Astrocyte of the cerebellum (primary cell): Measurements from ENCODE around the gene MAB21L2.
A peak's percentile ranks its signal among the peaks of the same experiment; 100 is the strongest.
"Not testable (repeated sequence)": the region's sequence is repeated elsewhere in the genome, so short reads cannot be mapped to it uniquely, and the experiment has no call there.

ENCODE experiments used
- DNase-seq: peaks from one replicate; pipeline ENCODE4 v3.0.0-alpha.2; 2011; ENCODE audit warnings: low read depth
- H3K4me3 ChIP-seq: 2 replicates; pipeline ENCODE4 v1.5.1; 2011; ENCODE audit warnings: mild to moderate bottlenecking, low read depth, low read length, moderate library complexity
- CTCF ChIP-seq: IDR thresholded peaks from 2 replicates; pipeline ENCODE4 v1.5.1; 2012; ENCODE audit warnings: low read length, low read depth, moderate library complexity, mild to moderate bottlenecking; ENCODE audit errors: missing control alignments
- in situ Hi-C: cut with HindIII; loops from 2 replicates; pipeline ENCODE4 v1.10.0; 2017; ENCODE audit warnings: low sequenced_read_pairs

MAB21L2 gene

GRCh38 chr4:150543042-150543441, 38.9 kb upstream of the MAB21L2 start:
- in situ Hi-C loops, result no loop called here

GRCh38 chr4:150546286-150546685, 35.7 kb upstream of the MAB21L2 start:
- no peak overlapping the region for H3K4me3 ChIP-seq
- DNase-seq, result no peak
- in situ Hi-C loops, result no loop called here
- TF ChIP-seq CTCF, result no peak

More at GRCh38 chr4:150543042-150543441, 38.9 kb upstream of the MAB21L2 start:
- H3K4me3 ChIP-seq, result no peak overlapping the region
- no peak for DNase-seq
- no peak for TF ChIP-seq CTCF

GRCh38 chr4:150547154-150547838, 34.7 kb upstream of the MAB21L2 start:
- DNase-seq, result no peak
- in situ Hi-C loops, result no loop called here
- no peak overlapping the region for H3K4me3 ChIP-seq
- no peak for TF ChIP-seq CTCF

GRCh38 chr4:150557811-150558210, 24.1 kb upstream of the MAB21L2 start:
- H3K4me3 ChIP-seq, in situ Hi-C loops: not testable (repeated sequence)
- DNase-seq, result peak; percentile 42

- in situ Hi-C loops, result no loop called here
- H3K4me3 ChIP-seq, result no peak overlapping the region
- TF ChIP-seq CTCF, result no peak
- no peak for DNase-seq
These were observed 20.7 kb upstream of the MAB21L2 start for GRCh38 chr4:150561143-150561737.

GRCh38 chr4:150562250-150562649, 19.7 kb upstream of the MAB21L2 start:
- no peak for TF ChIP-seq CTCF
- no peak overlapping the region for H3K4me3 ChIP-seq
- in situ Hi-C loops, result no loop called here
- no peak for DNase-seq

- no peak overlapping the region for H3K4me3 ChIP-seq
- no peak for TF ChIP-seq CTCF
- in situ Hi-C loops, result no loop called here
- no peak for DNase-seq
These were observed 19.2 kb upstream of the MAB21L2 start for GRCh38 chr4:150562751-150563150.

- in situ Hi-C loops, DNase-seq, H3K4me3 ChIP-seq: not testable (repeated sequence)
These were observed 17.0 kb upstream of the MAB21L2 start for GRCh38 chr4:150564967-150565366.
